Activated CD8-positive, alpha-beta memory T cell treated with anti-CD3 and anti-CD28 coated beads, Interleukin-2, amount 50 U/mL, for 1 hour (primary cell): ENCODE measurements around the gene CDH20.
A peak's percentile ranks its signal among the peaks of the same experiment; 100 is the strongest.

ENCODE experiments used
- DNase-seq: peaks from one replicate; pipeline ENCODE4 v3.0.0-alpha.2; 2020; ENCODE audit errors: extremely low read depth

CDH20 gene

DNA sequence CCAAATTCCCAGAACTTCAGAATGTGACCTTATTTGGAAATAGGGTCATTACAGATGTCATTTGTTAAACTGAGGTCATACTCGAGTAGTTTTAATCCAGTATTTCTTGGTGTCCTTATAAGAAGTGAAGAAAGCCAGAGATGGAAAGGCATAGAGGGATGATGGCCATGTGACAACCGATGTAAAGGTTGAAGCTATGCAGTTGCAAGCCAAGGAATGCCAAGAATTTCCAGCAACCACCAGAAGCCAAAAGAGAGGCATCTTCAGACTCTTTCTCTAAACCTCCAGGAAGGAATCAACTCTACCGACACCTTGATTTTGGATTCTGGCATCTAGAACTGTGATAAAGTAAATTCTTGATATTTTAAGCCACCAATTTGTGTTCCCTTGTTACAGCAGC, 242.2 kb downstream of the CDH20 start:
- DNase-seq: no peak

- DNase-seq: no peak
Measured at GRCh38 chr18:61578846-61579245, 245.6 kb downstream of the CDH20 start.

- DNase-seq: no peak
Measured at GRCh38 chr18:61579581-61579980, 246.4 kb downstream of the CDH20 start.

DNA sequence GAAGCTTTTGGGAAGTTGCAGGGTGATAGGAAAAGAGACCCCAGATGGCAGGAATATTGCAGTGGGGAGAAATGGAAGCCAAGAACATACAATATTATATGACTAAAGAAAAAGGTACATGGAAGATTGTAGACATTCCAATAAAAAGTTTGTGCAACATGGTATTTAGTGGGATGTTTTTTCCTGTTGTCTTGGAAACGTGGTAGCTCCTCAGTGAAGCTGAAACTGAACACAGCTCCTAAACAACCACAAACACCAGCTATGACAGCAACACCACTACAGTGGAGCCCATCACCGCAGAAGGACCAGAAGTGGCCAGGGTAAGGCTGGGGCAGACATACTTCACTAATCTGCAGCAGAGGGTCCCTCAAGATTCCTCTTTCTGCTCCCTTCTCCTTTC, 246.8 kb downstream of the CDH20 start:
- DNase-seq: no peak

DNA sequence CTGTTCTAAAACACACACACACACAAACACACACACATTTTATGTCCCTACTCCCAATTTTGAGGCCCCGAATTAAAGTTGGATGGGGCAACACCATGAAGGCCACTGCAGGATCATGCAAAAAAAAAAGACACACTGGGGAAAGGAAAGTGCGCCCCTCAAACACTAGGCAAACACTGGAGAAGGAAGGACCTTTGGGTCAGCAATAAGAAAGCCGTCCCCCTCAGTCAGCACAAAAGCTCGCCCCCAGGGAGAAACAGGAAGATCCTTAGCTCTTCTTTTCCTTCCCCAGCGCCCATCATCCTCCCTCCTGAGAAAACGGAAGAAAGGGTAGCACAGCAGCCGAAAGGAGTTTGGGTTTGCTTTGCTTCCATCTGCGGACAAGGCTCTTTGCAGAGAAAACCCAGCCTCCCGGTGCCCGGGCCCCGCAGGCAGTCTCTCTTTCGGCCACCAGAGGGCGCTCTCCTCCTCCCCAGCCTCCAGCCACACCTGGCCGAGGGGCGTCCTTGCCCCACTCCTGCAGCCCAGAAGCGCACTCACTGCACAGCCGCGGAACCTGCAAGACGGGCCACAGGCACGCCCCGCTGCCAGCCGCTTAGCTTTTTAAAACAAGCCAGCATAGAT, 248.5 kb downstream of the CDH20 start:
- peak; percentile 0 for DNase-seq

GRCh38 chr18:61582202-61582710, 249.0 kb downstream of the CDH20 start:
- no peak for DNase-seq

DNA sequence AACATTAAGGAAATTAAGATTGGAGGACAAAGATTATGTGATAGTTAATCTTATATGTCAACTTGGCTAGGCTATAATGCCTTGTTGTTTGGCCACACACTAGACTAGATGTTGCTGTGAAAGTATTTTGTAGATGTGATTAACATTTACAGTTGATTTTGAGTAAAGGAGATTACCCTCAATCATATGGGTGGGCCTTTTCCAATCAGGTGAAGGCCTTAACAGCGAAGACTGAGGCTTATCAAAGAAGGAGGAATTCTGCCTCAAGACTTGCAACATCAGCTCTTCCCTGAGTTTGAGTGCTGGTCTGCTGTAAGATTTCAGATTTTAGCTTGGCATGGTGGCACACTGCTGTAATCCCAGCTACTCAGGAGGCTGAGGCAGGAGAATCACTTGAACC, 250.3 kb downstream of the CDH20 start:
- no peak for DNase-seq

GRCh38 chr18:61587865-61588264, 254.6 kb downstream of the CDH20 start:
- no peak for DNase-seq

GRCh38 chr18:61589053-61589723, 256.0 kb downstream of the CDH20 start:
- no peak for DNase-seq

- DNase-seq: no peak
Measured at GRCh38 chr18:61589724-61590065, 256.5 kb downstream of the CDH20 start.

- DNase-seq: no peak
Measured at GRCh38 chr18:61591253-61591652, 258.0 kb downstream of the CDH20 start.

DNA sequence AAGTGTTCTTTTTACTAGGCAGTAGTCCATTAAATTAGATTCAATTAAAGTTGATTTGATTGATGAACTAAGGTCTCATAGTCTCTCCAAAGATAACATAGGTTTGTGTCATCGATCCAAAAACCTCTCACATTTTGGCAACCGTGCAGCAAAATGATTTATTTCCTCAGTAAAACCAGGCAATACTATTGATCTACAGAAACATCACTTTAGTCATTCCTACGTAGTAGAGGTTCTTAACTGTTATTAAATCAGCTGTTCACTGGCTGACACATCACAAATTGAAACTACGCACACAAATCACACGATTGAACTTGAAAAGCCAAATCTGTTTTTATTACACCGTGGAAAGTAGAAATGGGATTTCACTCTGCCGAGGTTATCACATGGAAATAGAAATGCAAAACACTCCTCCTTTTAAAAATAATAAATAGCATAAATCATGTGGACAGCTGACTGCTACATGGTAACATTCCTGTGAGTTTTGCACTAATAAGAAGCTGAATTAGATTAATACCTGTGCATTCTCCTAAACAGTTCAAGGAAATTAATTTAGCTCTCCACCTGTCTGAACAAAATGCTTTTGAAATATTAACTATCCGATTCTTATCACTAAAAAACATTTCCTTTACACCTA, 262.5 kb downstream of the CDH20 start:
- no peak for DNase-seq

DNA sequence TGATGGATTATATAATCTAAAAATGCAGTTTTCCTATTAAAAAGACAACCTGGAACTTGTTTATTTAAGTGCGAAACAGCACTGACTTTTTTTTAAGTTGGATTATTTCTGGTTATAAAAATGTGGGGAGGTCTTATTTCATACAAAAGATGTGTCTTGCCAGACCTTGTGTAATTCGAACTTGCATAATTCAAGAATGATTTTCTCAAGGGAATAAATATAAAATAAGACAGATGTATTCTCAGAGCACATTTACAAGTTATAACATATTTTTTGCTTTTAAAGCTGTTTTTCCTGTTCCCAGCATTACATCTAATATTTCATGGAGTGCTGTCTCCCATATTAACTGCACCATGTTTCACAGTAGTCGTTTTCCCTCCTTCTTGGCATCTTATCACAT, 263.1 kb downstream of the CDH20 start:
- DNase-seq: no peak

- DNase-seq: no peak
Measured at GRCh38 chr18:61597316-61597715, 264.1 kb downstream of the CDH20 start.

DNA sequence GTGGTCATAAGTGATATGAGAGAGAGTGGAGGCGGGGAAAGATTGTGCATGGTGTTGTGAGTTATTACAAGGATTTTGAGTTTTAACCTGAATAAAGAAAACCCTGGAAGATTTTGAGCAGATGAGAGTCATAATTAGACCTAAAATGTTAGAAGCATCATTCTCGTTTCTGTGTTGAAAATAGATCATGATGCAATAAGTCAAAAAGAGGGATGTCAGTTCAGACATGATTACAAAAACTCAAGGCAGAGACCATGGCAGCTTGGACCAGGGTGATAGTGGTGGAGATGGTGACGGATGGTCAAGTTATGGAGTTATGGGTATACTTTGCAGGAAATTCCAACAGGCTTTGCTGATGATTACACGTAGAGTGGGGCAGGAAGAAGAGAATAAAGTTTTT, 267.2 kb downstream of the CDH20 start:
- DNase-seq: no peak

GRCh38 chr18:61602836-61603235, 269.6 kb downstream of the CDH20 start:
- DNase-seq: no peak
